Anterior cingulate cortex (tissue), 58 donors: Measurements from ENCODE around the gene FOXE3.
A peak's percentile ranks its signal among the peaks of the same experiment; 100 is the strongest.

ENCODE experiments used
- DNase-seq, 58 donors: peaks; one replicate each; lab custom pipeline; 2025; lab: John Stamatoyannopoulos, UW

FOXE3 gene

GRCh38 chr1:47403321-47403910 lies 12.7 kb upstream of the FOXE3 start:
- DNase-seq: no peak

GRCh38 chr1:47405697-47406096 lies 10.4 kb upstream of the FOXE3 start:
- no peak for DNase-seq

- no peak for DNase-seq
Measured at GRCh38 chr1:47406966-47407365, 9.1 kb upstream of the FOXE3 start.

- DNase-seq: no peak
Measured at GRCh38 chr1:47407481-47407880, 8.6 kb upstream of the FOXE3 start.

- DNase-seq: no peak
Measured at GRCh38 chr1:47409311-47410067, 6.6 kb upstream of the FOXE3 start.

GRCh38 chr1:47410068-47410455 lies 6.0 kb upstream of the FOXE3 start:
- DNase-seq: no peak

- no peak for DNase-seq
Measured at GRCh38 chr1:47411436-47411835, 4.6 kb upstream of the FOXE3 start.

- DNase-seq: no peak
Measured at GRCh38 chr1:47412437-47412836, 3.6 kb upstream of the FOXE3 start.

GRCh38 chr1:47416319-47417169 lies 459 bp downstream of the FOXE3 start:
- no peak for DNase-seq

- no peak for DNase-seq
Measured at GRCh38 chr1:47417170-47418044, 1.3 kb downstream of the FOXE3 start.

- DNase-seq: no peak
Measured at GRCh38 chr1:47418122-47418521, 2.0 kb downstream of the FOXE3 start.

GRCh38 chr1:47418681-47419325 lies 2.7 kb downstream of the FOXE3 start:
- no peak for DNase-seq

- DNase-seq: no peak
Measured at GRCh38 chr1:47420547-47420946, 4.5 kb downstream of the FOXE3 start.

- DNase-seq: no peak
Measured at GRCh38 chr1:47423872-47424271, 7.8 kb downstream of the FOXE3 start.

GRCh38 chr1:47424336-47424982 lies 8.4 kb downstream of the FOXE3 start:
- peak in 4 of 58 donors; percentile 1 to 10 (median 2) for DNase-seq

GRCh38 chr1:47431534-47431933 lies 15.4 kb downstream of the FOXE3 start:
- DNase-seq: no peak

GRCh38 chr1:47432071-47433036 lies 16.3 kb downstream of the FOXE3 start:
- DNase-seq: peak in 52 of 58 donors; percentile 1 to 82 (median 36)

GRCh38 chr1:47433037-47433421 lies 16.9 kb downstream of the FOXE3 start:
- no peak for DNase-seq
